GM12875 (cell line): Measurements from ENCODE around the gene SYNJ2.

Source experiments
- H3K4me3 ChIP-seq: one replicate; pipeline ENCODE4 v1.5.1; 2011; ENCODE audit warnings: low read depth, low read length, control low read depth
- TF ChIP-seq, protein P1 (sequence below): IDR thresholded peaks from 2 replicates; pipeline ENCODE4 v1.5.1; 2011; ENCODE audit warnings: low read depth, mild to moderate bottlenecking, control low read depth, inconsistent platforms, low read length, moderate library complexity, borderline replicate concordance; ENCODE audit not compliant: insufficient read depth

Gene SYNJ2

DNA sequence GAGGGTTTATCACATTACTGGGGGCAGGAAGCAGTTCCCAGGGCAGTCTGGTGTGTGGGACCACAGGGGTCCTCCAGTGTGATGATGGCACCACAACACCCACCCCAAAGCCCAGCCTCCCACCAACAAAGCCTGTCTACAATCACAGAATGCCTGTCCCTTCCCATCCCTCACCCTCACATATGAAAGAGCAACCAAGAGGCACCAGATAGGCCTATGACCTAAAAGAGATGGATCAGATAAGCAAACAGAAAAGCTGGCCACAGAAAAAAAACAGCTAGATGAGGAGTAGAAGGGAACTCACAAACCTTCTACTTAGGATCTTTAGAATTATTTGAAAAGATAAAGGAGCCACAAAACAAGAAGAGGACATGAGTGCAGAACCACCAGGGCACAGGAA lies 132.1 kb downstream of the SYNJ2 start:
- no peak overlapping the region for H3K4me3 ChIP-seq
- TF ChIP-seq, protein P1, sequence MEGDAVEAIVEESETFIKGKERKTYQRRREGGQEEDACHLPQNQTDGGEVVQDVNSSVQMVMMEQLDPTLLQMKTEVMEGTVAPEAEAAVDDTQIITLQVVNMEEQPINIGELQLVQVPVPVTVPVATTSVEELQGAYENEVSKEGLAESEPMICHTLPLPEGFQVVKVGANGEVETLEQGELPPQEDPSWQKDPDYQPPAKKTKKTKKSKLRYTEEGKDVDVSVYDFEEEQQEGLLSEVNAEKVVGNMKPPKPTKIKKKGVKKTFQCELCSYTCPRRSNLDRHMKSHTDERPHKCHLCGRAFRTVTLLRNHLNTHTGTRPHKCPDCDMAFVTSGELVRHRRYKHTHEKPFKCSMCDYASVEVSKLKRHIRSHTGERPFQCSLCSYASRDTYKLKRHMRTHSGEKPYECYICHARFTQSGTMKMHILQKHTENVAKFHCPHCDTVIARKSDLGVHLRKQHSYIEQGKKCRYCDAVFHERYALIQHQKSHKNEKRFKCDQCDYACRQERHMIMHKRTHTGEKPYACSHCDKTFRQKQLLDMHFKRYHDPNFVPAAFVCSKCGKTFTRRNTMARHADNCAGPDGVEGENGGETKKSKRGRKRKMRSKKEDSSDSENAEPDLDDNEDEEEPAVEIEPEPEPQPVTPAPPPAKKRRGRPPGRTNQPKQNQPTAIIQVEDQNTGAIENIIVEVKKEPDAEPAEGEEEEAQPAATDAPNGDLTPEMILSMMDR, result no peak

DNA sequence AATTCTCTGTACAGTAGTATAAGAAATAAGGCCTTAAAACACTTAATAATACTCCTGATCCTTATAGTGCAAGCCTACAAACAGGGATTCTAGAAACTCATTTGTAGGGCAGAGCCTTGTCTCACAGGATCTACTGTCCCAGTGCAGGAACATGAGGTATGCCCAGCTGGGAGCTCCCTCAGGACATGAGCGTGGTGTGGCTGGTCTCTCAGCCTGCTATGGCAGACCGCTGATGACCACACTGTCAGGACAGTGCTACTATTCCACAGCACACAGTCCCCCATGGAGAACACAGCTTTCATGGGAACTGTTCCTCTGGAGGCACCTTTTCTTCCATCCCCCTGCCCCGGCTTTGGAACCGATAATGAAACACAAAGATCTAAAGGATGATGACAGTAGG lies 133.4 kb downstream of the SYNJ2 start:
- H3K4me3 ChIP-seq, result no peak overlapping the region
- TF ChIP-seq, protein P1, result no peak

DNA sequence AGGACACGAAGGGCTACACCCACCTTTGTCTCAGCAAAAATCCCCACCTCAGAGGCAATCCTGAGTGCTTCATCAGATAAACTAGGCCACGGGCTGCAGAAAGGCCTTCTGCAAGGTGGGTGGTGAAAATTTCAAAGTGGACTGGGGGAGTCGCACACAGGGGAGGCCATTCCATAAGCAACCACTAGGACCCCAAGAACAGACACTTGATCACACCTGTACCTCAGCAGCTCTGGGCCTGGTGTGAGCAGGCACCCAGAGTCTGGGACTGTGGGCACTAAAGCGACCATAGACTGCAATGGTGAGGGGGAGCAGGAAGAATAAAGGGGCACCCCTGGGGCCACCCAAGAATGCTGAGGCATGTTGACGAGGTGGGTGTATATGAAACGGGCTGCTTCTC lies 133.8 kb downstream of the SYNJ2 start:
- no peak overlapping the region for H3K4me3 ChIP-seq
- TF ChIP-seq, protein P1, result no peak

DNA sequence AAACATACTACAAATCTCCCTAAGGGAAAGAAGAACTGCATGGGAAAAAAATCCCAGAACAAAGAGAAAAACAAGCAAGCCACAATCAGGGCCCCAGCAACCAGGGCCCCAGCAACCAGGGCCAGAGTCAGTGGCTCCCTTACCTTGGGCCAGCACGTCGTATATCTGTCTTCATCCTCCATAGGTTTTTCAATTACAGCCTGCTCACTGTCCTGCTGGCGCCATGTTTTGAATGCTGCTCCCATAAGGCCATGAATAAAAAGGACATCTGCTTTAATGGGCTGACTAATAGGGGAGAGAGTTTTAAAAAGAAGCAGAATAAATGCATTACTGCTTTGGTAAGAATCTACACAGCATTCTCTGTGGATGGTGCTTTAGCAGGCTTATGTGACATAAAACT lies 137.2 kb downstream of the SYNJ2 start:
- TF ChIP-seq, protein P1, result no peak
- H3K4me3 ChIP-seq, result no peak overlapping the region

DNA sequence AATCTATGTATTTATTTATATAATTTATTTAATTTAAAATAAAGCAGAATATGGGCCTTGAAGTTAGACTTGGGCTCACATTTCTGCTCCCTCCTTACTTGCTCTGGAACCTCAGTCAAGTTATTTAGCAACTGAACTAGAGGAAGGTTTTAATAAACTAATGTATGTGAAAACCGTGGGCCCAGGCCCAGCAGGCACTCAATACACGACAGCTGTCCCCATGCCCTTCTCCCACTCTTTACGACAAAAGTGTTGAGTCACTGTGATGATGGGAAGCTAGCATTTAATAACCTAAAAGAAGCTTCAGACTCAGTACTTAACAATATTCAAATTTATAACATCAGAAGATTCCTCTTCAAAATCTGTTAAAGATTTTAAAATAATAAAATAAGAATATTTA lies 139.7 kb downstream of the SYNJ2 start:
- H3K4me3 ChIP-seq, result no peak overlapping the region
- TF ChIP-seq, protein P1, result no peak

DNA sequence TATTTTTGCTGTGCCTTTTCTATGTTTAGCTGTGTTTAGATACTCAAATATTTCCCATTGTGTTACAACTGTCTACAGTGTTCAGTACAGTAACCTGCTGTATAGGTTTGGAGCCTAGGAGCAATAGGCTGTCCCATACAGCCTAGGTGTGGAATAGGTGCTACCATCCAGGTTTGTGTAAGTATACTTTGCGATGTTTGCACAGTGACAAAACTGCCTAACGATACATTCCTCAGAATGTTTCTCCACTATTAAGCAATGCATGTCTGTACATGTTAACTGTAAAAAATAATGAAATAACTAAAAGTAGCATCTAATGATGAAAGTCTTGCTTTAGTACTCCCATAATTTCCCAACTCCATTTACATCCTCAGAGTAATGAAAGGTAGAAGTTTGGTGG lies 140.4 kb downstream of the SYNJ2 start:
- TF ChIP-seq, protein P1, result no peak
- H3K4me3 ChIP-seq, result no peak overlapping the region

DNA sequence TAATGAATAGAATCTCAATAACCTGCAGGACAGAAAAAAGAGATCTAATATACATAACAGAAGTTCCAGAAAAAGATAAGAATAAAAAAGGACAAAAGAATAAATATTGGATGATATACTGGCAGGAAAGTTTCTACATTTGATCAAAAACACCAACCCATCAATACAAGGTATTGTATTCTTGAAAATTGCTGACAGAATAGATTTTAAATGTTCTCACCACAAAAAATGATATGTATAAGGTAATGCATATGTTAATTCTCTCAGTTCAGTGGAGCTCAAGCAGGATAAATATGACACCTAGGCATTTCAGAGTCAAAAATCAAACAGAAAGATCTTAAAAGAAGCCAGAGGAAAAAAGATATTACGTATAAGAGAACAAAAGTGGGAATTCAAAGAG lies 142.6 kb downstream of the SYNJ2 start:
- H3K4me3 ChIP-seq, result no peak overlapping the region

More for the DNA sequence above, 142.6 kb downstream of the SYNJ2 start:
- TF ChIP-seq, protein P1, result no peak
